HepG2 (cell line): ENCODE results near the gene USF2. TPM values are rescaled to one million over a fixed set of nuclear protein-coding genes. Genes with fewer than 3 reads are reported as not detected.

ENCODE experiments used
- DPF2 ChIP-seq: sonication (generic); formaldehyde crosslinking; IDR thresholded peaks from 2 replicates; pipeline ENCODE4 v1.4.0; 2020; ENCODE audit warnings: mild to moderate bottlenecking, low read depth, missing genetic modification reagents, borderline replicate concordance
- FOXK2 ChIP-seq: fragments of 450-650 bp; IDR thresholded peaks from 2 replicates; pipeline ENCODE4 v1.6.1; 2016
- MAX ChIP-seq: IDR thresholded peaks from 2 replicates; pipeline ENCODE4 v1.6.1; 2012; ENCODE audit warnings: inconsistent platforms
- MAZ ChIP-seq, 2 experiments: sonication (generic) in 1 of 2; formaldehyde crosslinking in 1 of 2; IDR thresholded peaks; 2 replicates each; pipeline versions ENCODE4 v1.5.0 to v1.6.1; 2012 to 2020; ENCODE audit warnings: low read depth in 2 of 2, mild to moderate bottlenecking in 2 of 2, borderline replicate concordance in 1 of 2, improper control_type of control experiment in 1 of 2, low read length in 1 of 2, missing genetic modification reagents in 1 of 2, moderate library complexity in 1 of 2
- MEIS1 ChIP-seq: sonication (generic); formaldehyde crosslinking; IDR thresholded peaks from 2 replicates; pipeline ENCODE4 v1.9.0; 2021; ENCODE audit warnings: mild to moderate bottlenecking, missing genetic modification reagents, moderate library complexity, borderline replicate concordance
- MIER3 ChIP-seq: IDR thresholded peaks from 2 replicates; pipeline ENCODE4 v1.6.1; 2016; ENCODE audit warnings: missing compliant biosample characterization, borderline replicate concordance
- NFE2L2 ChIP-seq: fragments of 150-350 bp; IDR thresholded peaks from 2 replicates; pipeline ENCODE4 v1.6.1; 2014; ENCODE audit warnings: low read length
- PHF21A ChIP-seq: sonication (generic); formaldehyde crosslinking; IDR thresholded peaks from 2 replicates; pipeline ENCODE4 v1.5.0; 2020; ENCODE audit warnings: mild to moderate bottlenecking, missing genetic modification reagents
- RBM39 ChIP-seq: fragments of 200-400 bp; formaldehyde crosslinking; IDR thresholded peaks from one replicate; pipeline ENCODE4 v1.6.1; 2018; ENCODE audit warnings: antibody characterized with exemption, mild to moderate bottlenecking, low read depth, low read length; ENCODE audit not compliant: poor library complexity, severe bottlenecking
- REPIN1 ChIP-seq: sonication (generic); formaldehyde crosslinking; IDR thresholded peaks from 2 replicates; pipeline ENCODE4 v1.8.0; 2022; ENCODE audit warnings: missing genetic modification reagents, low read depth, mild to moderate bottlenecking, borderline replicate concordance
- RFXAP ChIP-seq: sonication (generic); formaldehyde crosslinking; IDR thresholded peaks from 2 replicates; pipeline ENCODE4 v1.4.0; 2020; ENCODE audit warnings: missing genetic modification reagents, borderline replicate concordance
- SMAD1 ChIP-seq: sonication (generic); formaldehyde crosslinking; IDR thresholded peaks from 2 replicates; pipeline ENCODE4 v1.4.0; 2020; ENCODE audit warnings: missing genetic modification reagents, low read depth, mild to moderate bottlenecking, borderline replicate concordance
- ZNF20 ChIP-seq: sonication (generic); formaldehyde crosslinking; IDR thresholded peaks from 2 replicates; pipeline ENCODE4 v1.4.0; 2020; ENCODE audit warnings: mild to moderate bottlenecking, moderate library complexity, missing genetic modification reagents
- ZNF207 ChIP-seq: fragments of 450-650 bp; IDR thresholded peaks from 2 replicates; pipeline ENCODE4 v1.6.1; 2016; ENCODE audit warnings: antibody characterized with exemption, borderline replicate concordance
- ZNF256 ChIP-seq: sonication (generic); formaldehyde crosslinking; conservative IDR thresholded peaks from 2 replicates; pipeline ENCODE4 v1.4.0; 2020; ENCODE audit warnings: missing genetic modification reagents
- ZNF337 ChIP-seq: sonication (generic); formaldehyde crosslinking; IDR thresholded peaks from 2 replicates; pipeline ENCODE4 v1.5.1; 2020; ENCODE audit warnings: missing genetic modification reagents, low read depth, mild to moderate bottlenecking, borderline replicate concordance
- ZNF354B ChIP-seq: sonication (generic); formaldehyde crosslinking; IDR thresholded peaks from 2 replicates; pipeline ENCODE4 v1.8.0; 2022; ENCODE audit warnings: mild to moderate bottlenecking, missing genetic modification reagents
- polyA plus RNA-seq, 8 experiments: library from polyadenylated mRNA; depleted of rRNA in 3 of 8; stranded (reverse) in 7 of 8; unstranded in 1 of 8; fragments of >200 nt; fragmentation: Illumina TruSeq in 4 of 8; extraction: Trizol in 4 of 8; gene quantifications; 2 replicates each; pipeline versions ENCODE4 v1.2.1 to v1.2.3, GENCODE V29; 2011 to 2016; ENCODE audit warnings: low read depth in 4 of 8, missing spikeins in 1 of 8, mixed read lengths in 1 of 8; ENCODE audit not compliant: insufficient read depth in 1 of 8
- total RNA-seq, 5 experiments: library from RNA; depleted of rRNA; stranded (reverse); fragments of >200 nt; fragmentation: Illumina TruSeq; extraction: Trizol; gene quantifications; 2 replicates each; pipeline ENCODE4 v1.2.3, GENCODE V29; 2016; ENCODE audit warnings: low read depth in 1 of 5
- TF ChIP-seq, protein P1 (sequence below): sonication (generic); formaldehyde crosslinking; IDR thresholded peaks from 2 replicates; pipeline ENCODE4 v1.4.0; 2020; ENCODE audit warnings: missing genetic modification reagents
- TF ChIP-seq, protein P2 (sequence below): IDR thresholded peaks from 2 replicates; pipeline ENCODE4 v1.6.1; 2016; ENCODE audit warnings: low read depth

The USF2 gene
- total and polyA plus RNA-seq, 2 of the 13 experiments (the other 11 are each of a cell fraction or from before 2014, with no cell fraction given): 54.9 to 106 TPM

DNA sequence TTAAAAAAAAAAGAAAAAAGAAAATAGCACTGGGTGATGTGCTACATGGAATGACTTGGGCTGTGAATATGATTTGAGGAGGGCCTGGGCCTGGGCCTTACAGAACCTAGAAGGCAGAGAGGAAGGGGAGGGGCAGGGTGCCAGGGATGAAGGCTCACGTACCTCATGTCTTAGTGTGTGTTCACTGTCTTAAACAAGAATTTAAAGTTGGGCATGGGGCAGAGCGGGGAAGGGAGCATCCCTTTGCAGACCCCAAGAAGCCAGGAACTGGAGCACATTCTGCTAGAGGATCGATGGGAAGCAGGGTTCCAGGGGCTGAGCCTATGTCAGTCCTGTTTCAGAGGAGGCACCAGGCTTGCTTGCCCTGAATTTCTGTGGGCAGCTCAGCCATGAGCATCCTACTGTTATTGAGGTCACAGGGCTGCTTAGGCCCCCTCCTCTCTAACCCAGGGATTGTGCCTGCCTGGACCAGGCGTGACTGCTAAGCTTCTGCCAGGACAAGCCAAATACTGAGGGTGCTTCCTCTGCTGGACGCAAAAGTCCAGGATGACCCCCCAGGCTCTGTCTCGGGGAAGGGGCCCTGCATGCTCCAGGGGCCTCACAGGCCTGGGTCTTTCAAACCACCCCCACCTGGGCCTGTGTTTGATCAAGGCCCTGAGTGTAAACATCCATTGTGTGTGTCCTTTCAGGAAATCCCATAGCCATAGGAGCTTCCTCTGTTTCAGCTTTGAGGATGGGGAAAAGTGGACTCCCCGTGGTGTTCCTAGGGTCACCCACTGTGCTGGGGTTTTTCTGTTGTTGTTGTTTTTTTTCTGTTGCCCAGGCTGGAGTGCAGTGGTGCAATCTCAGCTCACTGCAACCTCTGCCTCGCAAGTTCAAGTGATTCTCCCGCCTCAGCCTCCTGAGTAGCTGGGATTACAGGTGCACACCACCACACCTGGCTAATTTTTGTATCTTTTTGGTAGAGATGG lies 15.2 kb upstream of the USF2 start (continued):
- TF ChIP-seq, protein P1, sequence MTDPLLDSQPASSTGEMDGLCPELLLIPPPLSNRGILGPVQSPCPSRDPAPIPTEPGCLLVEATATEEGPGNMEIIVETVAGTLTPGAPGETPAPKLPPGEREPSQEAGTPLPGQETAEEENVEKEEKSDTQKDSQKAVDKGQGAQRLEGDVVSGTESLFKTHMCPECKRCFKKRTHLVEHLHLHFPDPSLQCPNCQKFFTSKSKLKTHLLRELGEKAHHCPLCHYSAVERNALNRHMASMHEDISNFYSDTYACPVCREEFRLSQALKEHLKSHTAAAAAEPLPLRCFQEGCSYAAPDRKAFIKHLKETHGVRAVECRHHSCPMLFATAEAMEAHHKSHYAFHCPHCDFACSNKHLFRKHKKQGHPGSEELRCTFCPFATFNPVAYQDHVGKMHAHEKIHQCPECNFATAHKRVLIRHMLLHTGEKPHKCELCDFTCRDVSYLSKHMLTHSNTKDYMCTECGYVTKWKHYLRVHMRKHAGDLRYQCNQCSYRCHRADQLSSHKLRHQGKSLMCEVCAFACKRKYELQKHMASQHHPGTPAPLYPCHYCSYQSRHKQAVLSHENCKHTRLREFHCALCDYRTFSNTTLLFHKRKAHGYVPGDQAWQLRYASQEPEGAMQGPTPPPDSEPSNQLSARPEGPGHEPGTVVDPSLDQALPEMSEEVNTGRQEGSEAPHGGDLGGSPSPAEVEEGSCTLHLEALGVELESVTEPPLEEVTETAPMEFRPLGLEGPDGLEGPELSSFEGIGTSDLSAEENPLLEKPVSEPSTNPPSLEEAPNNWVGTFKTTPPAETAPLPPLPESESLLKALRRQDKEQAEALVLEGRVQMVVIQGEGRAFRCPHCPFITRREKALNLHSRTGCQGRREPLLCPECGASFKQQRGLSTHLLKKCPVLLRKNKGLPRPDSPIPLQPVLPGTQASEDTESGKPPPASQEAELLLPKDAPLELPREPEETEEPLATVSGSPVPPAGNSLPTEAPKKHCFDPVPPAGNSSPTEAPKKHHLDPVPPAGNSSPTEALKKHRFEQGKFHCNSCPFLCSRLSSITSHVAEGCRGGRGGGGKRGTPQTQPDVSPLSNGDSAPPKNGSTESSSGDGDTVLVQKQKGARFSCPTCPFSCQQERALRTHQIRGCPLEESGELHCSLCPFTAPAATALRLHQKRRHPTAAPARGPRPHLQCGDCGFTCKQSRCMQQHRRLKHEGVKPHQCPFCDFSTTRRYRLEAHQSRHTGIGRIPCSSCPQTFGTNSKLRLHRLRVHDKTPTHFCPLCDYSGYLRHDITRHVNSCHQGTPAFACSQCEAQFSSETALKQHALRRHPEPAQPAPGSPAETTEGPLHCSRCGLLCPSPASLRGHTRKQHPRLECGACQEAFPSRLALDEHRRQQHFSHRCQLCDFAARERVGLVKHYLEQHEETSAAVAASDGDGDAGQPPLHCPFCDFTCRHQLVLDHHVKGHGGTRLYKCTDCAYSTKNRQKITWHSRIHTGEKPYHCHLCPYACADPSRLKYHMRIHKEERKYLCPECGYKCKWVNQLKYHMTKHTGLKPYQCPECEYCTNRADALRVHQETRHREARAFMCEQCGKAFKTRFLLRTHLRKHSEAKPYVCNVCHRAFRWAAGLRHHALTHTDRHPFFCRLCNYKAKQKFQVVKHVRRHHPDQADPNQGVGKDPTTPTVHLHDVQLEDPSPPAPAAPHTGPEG (CRISPR knock-in tag): 0 out of 2 replicates have a peak, but pooled peaks have one; percentile 45
- TF ChIP-seq ZNF354B (CRISPR knock-in tag) (no peak), REPIN1 (CRISPR knock-in tag) (0 out of 2 replicates have a peak, but pooled peaks have one; percentile 31), MIER3 (CRISPR knock-in tag) (0 out of 2 replicates have a peak, but pooled peaks have one; percentile 36), ZNF256 (CRISPR knock-in tag) (no peak), DPF2 (CRISPR knock-in tag) (peak; percentile 55; the same call in 1 of the 2 replicates), MAZ (IDR thresholded peaks at IDR 0.05; ENCODE audit: borderline replicate concordance, low read depth, low read length) (no peak), MAZ (CRISPR knock-in tag; IDR thresholded peaks at IDR 0.05; ENCODE audit: low read depth) (0 out of 2 replicates have a peak, but pooled peaks have one; percentile 23), ZNF20 (CRISPR knock-in tag) (no peak), ZNF337 (CRISPR knock-in tag) (peak; percentile 78; the same call in 1 of the 2 replicates), RBM39 (no peak), RFXAP (CRISPR knock-in tag) (0 out of 2 replicates have a peak, but pooled peaks have one; percentile 60), NFE2L2 (no peak), MAX (no peak), SMAD1 (CRISPR knock-in tag) (no peak), MEIS1 (no peak), ZNF207 (no peak), PHF21A (peak; percentile 87), FOXK2 (peak; percentile 37; the same call in 1 of the 2 replicates)
- TF ChIP-seq, protein P2, sequence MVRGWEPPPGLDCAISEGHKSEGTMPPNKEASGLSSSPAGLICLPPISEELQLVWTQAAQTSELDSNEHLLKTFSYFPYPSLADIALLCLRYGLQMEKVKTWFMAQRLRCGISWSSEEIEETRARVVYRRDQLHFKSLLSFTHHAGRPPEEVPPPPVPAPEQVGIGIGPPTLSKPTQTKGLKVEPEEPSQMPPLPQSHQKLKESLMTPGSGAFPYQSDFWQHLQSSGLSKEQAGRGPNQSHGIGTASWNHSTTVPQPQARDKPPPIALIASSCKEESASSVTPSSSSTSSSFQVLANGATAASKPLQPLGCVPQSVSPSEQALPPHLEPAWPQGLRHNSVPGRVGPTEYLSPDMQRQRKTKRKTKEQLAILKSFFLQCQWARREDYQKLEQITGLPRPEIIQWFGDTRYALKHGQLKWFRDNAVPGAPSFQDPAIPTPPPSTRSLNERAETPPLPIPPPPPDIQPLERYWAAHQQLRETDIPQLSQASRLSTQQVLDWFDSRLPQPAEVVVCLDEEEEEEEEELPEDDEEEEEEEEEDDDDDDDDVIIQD (CRISPR knock-in tag): 0 out of 2 replicates have a peak, but pooled peaks have one; percentile 37
